Effector CD4-positive, alpha-beta T cell (primary cell): Measurements from ENCODE around the gene REEP6.
"Not testable (repeated sequence)": the region's sequence is repeated elsewhere in the genome, so short reads cannot be mapped to it uniquely, and the experiment has no call there.

Experiments
- DNase-seq: peaks from one replicate; pipeline ENCODE4 v3.0.0-alpha.2; 2020

Gene REEP6

GRCh38 chr19:1509602-1510441 is 18.8 kb downstream of the REEP6 start:
- no peak for DNase-seq

GRCh38 chr19:1510442-1510806 is 19.4 kb downstream of the REEP6 start:
- no peak for DNase-seq

- DNase-seq, result no peak
These were observed 19.8 kb downstream of the REEP6 start for GRCh38 chr19:1510807-1511206.

GRCh38 chr19:1511318-1512317 is 20.6 kb downstream of the REEP6 start:
- DNase-seq, result no peak

GRCh38 chr19:1512671-1513498 is 21.9 kb downstream of the REEP6 start, which contains the start of gene ADAMTSL5:
ADAMTSL5 (minus strand) TSS chr19:1513019; CDS start chr19:1510943, 2,076 bp downstream.
- DNase-seq, result peak; percentile 33

GRCh38 chr19:1513499-1514294 is 22.7 kb downstream of the REEP6 start:
- peak; percentile 62 for DNase-seq

GRCh38 chr19:1514295-1514661 is 23.3 kb downstream of the REEP6 start:
- no peak for DNase-seq

- DNase-seq, result no peak
These were observed 24.2 kb downstream of the REEP6 start for GRCh38 chr19:1514986-1515721.

- DNase-seq, result no peak
These were observed 25.4 kb downstream of the REEP6 start for GRCh38 chr19:1516395-1516753.

- no peak for DNase-seq
These were observed 27.5 kb downstream of the REEP6 start for GRCh38 chr19:1518471-1518870.

- not testable (repeated sequence) for DNase-seq
These were observed 28.8 kb downstream of the REEP6 start for GRCh38 chr19:1519802-1520201.

- DNase-seq, result no peak
These were observed 29.3 kb downstream of the REEP6 start for GRCh38 chr19:1520203-1520780.

GRCh38 chr19:1521636-1522035 is 30.7 kb downstream of the REEP6 start:
- no peak for DNase-seq

GRCh38 chr19:1522061-1522460 is 31.1 kb downstream of the REEP6 start:
- DNase-seq, result no peak

GRCh38 chr19:1522838-1523237 is 31.9 kb downstream of the REEP6 start:
- no peak for DNase-seq

- DNase-seq, result no peak
These were observed 32.7 kb downstream of the REEP6 start, which contains the start of gene PLK5 for GRCh38 chr19:1523412-1524286. PLK5 (plus strand) TSS chr19:1524077; CDS start chr19:1526997, 2,920 bp downstream.

GRCh38 chr19:1524287-1524971 is 33.4 kb downstream of the REEP6 start:
- DNase-seq, result no peak

GRCh38 chr19:1524972-1525325 is 34.0 kb downstream of the REEP6 start:
- DNase-seq, result no peak

GRCh38 chr19:1525343-1525742 is 34.4 kb downstream of the REEP6 start:
- DNase-seq, result no peak
